Adipose tissue (tissue), 3 donors: Measurements from ENCODE around the gene ZNF678. TPM values are rescaled to one million over a fixed set of nuclear protein-coding genes. Genes with fewer than 3 reads are reported as not detected.
A peak's percentile ranks its signal among the peaks of the same experiment; 100 is the strongest.

ENCODE experiments used
- H3K27ac ChIP-seq: one replicate; pipeline ENCODE4 v1.5.1; 2013; ENCODE audit warnings: low read depth, low read length
- WGBS, 3 donors: extraction: QIAGEN DNeasy Blood & Tissue Kit; methylation state at CpG; one replicate each; pipeline ENCODE4 v1.1.7; 2013; 5-methylcytosine and 5-hydroxymethylcytosine counted together
- polyA plus RNA-seq, 3 donors: library from polyadenylated mRNA; stranded (reverse); fragments of 200-250 nt; gene quantifications; one replicate each; pipeline ENCODE4 v1.2.3, GENCODE V29; 2013
- donor health status: healthy with polysubstance abuse.
- donor health status: Bipolar disorder and iron deficiency.
- donor health status: healthy.

Gene ZNF678
- polyA plus RNA-seq, result 1 to 10 TPM in 2 of 3 donors, under 1 TPM in 1; 0.79 to 2.5 (median 1.9) TPM

DNA sequence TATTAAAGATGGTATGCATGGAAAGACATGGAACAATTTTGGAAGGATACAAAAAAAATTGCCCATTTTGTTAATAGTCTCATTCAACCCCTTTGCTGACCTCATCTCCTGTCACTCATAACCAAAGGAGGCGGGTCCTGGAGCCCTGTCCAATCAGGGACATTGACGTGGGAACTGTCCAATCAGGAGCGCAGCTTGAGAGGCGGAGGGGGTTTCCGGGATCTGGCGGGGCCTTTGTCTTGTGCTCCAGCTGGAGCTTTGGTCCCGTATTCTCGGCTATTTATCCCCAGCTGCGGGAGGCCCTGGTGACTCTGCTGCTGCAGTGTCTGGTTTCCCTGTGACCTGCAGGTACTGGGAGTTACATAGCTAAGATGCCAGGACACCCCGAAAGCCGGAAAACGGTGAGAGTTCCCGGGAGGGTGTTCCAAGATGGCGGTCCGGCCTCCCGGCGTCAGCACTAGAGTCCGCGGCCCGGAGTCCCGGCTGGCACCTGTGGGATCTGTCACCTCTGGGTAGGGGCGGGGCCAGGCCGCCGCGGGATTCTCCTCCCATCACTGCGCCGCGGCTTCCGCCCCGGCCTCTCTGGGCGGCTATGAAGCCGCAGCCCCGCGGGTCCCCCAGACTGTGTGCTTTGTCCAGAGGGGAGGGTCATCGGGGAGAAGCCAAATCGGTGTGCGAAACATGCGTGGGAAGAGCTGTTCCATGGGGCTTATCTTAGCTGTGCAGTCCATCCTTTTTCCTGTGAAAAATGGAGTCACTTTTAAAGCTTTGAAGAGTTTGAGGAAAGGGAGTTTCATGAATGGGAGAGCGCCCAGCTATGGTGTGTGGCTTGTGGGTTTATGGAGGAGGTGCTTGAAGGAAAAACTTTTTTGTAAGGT, at the start of gene ZNF678:
Gene ZNF678 (plus strand): TSS at position 233 of the 878 bp plus-strand sequence. CDS start 87,436 bp downstream, outside the sequence.
- 0 to 1% (median 0%) methylated on average over 39 of the region's 39 CpGs for WGBS, 3 donors
- H3K27ac ChIP-seq, result peak within 1 kb of the TSS; percentile 45

DNA sequence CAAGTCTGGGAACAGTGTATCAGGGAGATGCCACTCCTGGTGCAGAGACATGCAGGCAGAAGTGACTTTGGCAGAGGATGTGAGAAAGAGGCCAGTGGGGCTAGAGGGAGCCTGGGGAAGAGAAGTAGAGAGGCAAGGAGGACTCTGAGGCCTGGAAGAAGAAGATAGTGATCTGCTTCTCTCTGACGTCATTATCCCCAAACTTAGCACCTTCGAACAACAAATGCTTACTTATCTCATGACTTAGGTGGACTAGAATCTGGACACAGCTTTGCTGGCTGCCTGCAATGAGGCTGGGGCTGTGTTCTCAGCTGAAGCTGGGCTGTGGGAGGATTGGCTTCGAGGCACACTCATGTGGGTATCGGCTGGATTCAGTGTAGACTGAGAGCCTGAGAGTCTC, 44.5 kb upstream of the ZNF678 start:
- WGBS, 3 donors, result 74 to 82% (median 80%) methylated on average over 4 of the region's 4 CpGs
- no peak overlapping the region for H3K27ac ChIP-seq

DNA sequence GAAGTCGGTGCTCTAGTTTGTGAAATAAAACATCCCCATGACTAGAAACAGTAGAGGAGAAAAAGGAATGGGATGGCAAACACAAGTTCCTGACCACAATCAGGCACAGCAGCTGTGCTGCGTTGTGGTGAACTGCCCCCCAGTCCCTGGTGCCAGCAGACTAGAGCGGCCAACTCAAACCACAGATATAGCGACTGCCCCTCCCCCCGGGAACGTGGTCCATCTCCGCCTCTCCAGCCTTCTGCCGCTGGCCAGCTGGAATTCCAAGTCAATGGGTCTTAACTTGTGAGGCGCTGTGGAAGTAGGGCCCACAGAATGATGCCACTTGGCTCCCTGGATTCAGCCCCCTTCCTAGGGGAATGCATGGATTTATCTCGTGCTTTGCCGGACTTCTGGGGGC, 41.6 kb upstream of the ZNF678 start:
- WGBS, 3 donors, result 78 to 84% (median 82%) methylated on average over 11 of the region's 11 CpGs
- no peak overlapping the region for H3K27ac ChIP-seq

DNA sequence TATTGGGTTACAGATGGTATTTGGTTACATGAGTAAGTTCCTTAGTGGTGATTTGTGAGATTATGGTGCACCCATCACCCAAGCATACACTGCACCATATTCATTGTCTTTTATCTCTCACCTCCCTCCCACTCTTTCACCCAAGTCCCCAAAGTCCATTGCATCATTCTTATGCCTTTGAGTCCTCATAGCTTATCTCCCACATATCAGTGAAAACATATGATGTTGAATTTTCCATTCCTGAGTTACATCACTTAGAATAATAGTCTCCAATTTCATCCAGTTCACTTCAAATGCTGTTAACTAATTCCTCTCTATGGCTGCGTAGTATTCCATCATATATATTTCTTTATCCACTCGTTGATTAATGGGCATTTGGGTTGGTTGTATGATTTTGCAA, 36.8 kb upstream of the ZNF678 start:
- no peak overlapping the region for H3K27ac ChIP-seq
- WGBS, 3 donors, result 91 to 96% (median 94%) methylated on average over 2 of the region's 2 CpGs

DNA sequence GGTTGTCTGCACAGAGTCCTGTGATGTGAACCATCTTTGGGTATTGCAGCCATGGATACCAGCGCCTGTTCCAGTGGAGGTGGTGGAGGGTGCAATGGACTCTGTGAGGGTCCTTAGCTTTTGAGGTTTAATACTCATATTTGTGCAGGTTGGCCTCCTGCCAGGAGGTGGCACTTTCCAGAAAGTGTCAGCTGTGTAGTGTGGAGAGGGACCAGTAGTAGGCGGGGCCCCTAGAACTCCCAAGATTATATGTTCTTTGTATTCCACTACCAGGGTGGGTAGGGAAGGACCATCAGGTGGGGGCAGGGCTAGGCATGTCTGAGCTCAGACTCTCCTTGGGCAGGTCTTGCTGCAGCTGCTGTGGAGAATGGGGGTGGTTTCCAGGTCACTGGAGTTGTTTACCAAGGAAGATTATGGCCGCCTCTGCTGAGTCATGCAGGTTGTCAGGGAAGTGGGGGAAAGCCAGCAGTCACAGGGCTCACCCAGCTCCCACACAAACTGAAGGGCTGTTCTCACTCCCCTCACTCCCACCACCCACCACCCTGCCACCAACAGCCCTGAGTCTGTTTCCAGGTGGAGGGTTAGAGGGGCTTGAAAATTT, 31.2 kb upstream of the ZNF678 start:
- 94 to 99% (median 97%) methylated on average over 3 of the region's 3 CpGs for WGBS, 3 donors
- H3K27ac ChIP-seq, result no peak overlapping the region

DNA sequence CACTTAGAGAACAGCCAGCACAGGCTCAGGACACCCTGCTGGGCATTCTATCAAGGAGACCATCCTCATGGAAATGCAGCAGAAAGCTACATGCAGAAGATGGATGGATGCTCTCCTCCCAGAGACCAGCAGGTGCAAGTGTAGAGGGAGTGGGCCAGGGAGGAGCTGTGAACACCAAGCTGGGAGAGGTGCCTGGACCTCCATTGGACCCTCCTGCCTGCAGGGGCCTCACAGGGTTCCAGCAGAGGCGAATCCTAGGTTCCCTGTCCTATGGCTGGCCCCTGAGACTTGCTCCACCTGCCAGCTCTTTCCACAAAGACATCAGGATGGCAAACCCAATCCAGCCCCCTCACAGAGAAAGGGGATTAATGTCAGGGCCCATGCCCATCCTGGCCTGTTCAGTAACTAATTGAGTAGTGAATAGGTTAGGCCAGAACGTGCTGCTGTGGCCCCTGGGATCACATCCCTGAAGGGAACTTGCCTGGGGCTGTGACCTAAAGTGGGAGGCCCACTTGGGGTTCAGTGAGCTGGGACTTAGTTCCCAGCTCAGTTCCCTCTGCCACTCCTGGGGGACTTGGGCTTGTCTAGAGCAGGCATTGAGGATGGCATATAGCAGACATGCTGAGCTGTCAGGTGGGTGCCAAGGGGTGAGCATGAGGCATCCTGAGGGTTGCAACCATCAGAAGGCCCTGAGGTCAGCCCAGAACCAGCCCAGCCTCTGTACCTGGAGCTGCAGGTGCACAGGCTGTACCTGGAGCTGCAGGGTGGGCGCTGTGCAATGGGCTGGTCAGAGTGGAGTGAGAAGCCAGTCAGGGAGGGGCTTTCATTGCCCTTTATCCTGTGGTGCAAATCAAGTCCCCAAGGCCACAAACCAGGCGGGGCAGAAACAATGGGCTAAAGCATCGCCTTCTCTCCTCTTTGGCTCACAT, 22.9 kb upstream of the ZNF678 start:
- whole genome bisulfite sequencing, 3 donors, result 92 to 96% (median 93%) methylated on average over 5 of the region's 5 CpGs
- no peak overlapping the region for H3K27ac ChIP-seq

DNA sequence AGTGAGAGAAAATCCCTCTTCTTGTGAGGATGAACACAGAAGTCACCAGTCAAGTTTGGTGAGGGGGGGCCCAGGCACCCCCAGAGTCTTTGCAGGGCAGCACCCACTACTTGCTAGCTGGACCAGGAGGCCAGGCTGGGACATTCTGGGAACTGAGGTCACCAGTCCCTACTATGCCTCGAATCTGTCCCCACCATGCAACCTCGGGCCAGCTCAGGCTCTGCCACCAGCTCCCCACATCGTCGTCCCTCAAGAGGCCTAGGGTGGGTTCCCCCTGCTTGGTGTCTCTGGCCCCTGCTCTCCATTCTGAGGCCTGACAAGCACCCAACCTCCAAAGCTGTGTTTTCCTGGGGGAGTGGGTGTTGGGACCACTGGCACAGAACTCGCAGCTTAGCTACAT, 22.2 kb upstream of the ZNF678 start:
- WGBS, 3 donors, result 93 to 100% (median 94%) methylated on average over 5 of the region's 5 CpGs
- no peak overlapping the region for H3K27ac ChIP-seq

DNA sequence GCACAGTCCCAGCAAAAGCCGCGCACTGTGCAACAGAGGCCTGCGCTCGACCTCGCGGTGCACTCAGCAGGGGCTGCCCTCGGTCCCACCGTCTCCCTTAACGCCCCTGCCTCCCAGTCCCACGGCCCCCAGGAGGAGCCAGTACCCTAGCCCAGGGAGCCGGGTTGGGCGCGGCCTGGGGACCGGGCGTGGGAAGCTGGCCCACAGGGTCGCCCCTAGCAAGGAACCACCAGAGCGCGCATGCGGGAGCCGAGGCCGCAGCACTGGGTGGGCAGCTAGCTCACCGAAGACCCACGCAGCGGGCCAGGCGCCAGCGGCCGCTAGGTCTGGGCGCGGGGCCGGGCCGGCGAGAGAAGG, 21.6 kb upstream of the ZNF678 start:
- WGBS, 3 donors, result 13 to 21% (median 19%) methylated on average over 32 of the region's 32 CpGs
- no peak overlapping the region for H3K27ac ChIP-seq

DNA sequence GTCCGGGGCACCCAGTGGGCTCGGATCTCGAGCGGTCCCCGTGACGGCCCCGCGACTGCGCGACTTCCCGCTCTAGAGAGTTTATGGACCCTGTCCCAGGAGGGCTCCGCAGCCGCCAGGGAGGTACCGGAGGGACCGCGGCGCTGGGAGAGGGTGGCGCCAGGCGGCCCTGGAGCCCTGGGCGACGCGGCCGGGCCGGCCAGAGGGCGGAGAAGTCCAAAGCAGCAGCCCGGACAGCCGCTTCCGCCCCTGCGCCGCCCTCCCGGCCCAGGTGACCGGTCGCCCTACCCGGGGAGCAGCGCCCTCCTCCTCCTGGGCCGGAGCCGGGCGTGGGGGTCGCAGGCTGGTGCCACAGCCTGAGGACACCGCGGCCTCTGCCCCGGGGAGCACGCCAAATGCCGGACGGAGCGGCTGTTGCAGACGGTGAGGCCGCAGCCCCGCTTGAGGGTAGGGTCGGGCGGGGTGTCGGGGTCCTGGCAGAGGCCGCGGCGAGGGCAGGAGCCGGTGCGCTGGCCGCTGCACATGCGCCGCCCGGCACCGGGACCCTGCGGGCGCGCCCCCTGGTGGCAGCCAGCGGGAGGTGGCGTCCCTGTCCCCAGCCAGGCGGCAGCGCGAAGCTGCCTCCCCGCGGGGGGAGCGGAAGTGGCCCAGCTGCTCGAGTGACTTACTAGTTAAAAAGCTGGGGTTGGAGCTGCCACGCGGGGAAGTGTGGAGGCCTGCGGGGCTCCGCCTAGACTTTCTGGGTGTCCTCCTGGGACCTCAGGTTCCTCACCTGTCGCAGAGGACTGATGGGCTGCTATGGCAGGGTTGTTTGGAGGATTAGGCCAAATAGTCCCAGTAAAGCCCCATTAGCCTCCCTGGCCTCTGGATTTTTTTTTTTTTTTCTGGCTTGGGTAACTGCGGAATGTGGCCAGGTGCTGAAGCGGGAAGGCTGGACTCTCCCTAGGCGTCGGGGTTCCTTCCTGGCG, 20.9 kb upstream of the ZNF678 start:
- 4 to 5% (median 4%) methylated on average over 66 to 84 of the region's 84 CpGs for WGBS, 3 donors
- H3K27ac ChIP-seq, result no peak overlapping the region

DNA sequence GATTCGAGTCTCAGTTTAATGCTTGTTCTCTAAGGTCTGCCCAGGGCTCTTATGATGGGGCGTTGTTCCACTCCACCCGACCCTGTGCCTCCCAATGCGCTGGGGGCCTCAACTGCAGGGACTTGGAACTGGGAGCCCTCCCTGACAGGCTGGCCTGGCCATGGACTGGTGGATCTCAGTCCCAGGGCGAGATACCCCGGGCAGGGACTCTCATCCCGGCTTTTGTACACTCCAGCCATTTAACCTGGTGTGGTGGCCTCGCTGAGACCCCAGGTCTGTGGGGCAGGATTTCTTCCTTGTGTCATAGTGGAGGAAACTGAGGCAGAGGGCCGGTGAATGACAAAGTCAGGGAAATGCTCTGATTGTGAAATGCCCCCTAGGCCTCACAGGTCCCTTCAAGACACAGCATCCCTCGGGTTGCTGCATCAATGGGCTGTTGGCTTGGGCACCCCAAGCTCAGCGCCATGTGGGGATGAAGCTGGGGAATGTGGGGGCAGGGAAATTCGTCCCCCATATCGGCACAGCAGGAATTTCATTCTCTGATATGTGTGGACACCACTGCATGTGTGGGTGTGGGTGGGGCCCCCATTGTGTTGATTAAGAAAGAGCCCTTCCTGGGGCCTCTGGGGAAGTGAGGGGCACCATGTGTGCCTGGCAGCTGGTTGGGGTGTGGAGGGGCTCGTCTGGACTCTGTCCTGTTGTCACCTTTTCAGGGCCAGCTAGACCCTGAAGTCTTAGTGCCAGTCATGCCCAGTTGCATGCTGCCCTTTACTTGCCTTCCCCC, 19.9 kb upstream of the ZNF678 start:
- H3K27ac ChIP-seq, result no peak overlapping the region
- 80 to 92% (median 89%) methylated on average over 14 of the region's 14 CpGs for WGBS, 3 donors

DNA sequence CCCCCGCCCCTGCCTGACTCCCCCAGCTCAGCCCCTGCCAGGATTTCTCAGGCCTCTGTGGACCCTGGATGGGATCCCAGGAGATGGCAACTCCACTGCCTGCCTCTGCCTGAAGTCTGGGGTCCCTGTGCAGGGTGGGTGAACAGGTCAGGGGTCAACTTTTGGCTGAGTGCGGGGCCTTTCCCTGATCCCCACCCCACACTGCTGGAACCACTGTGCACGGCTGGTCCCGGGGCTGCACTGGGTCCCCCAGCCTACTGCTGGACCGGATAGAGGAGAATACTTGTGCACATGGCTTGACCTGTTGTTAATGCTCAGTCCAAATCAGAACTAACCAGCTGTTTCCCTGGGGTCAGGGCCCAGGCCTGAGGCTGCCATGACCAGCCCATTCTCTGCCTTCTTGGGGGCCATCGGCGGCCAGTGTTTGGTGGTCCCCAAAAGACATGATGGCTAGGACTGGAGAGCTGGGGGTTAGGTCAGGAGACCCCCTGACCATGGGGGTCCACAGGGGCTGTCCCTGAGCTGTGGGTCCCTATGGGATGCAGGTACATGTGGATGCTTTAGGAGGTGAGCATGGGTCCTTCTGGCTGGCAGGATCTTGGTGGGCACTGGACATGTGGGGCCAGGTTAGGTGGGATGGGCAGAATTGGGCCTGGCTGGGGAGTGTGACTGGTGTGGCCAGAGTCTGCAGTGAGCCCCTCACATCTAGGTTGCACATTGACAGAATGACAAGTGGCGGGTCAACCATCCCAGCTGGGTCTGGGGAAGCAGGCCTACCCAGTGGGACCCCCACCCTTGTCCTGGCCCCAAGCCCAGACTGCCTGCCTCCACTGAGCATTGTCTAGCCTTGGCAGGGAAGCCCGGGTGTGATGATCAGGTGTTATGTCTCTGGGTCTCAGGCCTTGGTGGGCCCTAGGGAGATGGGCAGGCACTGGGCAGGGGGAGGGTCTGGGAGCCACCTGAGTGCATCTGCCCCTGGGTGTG, 19.0 kb upstream of the ZNF678 start:
- WGBS, 3 donors, result 95% methylated on average over 9 of the region's 9 CpGs
- H3K27ac ChIP-seq, result no peak overlapping the region

DNA sequence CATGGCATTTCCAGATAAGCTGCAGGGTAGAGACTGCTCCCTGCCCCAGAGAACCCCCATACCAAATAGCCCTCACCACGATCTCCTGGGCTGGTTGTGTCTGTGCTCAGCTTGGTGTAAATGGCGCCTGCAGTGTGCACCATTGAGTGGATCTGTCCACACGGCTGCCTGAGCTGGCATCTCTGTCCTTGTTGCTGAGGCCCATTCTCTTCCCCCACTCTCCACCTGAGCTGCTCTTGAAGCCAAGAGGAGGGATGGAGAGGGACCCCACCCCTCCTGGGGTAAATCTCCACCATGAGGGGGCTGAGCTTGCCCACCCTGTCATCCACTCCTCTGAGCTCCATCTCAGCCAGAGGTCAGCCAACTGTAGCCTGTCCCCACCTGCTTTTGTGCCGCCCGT, 18.0 kb upstream of the ZNF678 start:
- H3K27ac ChIP-seq, result no peak overlapping the region
- 88 to 98% (median 91%) methylated on average over 5 of the region's 5 CpGs for WGBS, 3 donors

DNA sequence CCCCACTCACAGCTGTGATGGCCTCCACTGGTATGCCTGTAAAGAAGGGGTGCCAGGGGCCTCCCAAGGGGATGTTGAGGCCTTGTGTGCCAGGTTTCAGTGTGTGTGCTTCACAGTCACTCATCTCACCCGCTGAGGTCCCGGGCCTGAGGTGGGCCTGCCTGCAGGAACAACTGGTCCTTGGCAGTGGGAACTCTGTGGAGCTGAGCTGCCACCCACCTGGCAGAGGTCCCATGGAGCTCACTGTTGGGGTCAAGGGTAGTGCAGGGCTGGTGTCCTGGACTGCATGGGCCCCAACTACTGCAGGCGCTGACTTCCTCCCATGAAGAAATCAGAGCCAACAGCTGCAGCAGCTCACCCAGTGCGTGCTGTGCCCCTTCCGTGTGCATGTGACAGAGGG, 17.3 kb upstream of the ZNF678 start:
- WGBS, 3 donors, result 52 to 88% (median 72%) methylated on average over 5 of the region's 5 CpGs
- H3K27ac ChIP-seq, result no peak overlapping the region

DNA sequence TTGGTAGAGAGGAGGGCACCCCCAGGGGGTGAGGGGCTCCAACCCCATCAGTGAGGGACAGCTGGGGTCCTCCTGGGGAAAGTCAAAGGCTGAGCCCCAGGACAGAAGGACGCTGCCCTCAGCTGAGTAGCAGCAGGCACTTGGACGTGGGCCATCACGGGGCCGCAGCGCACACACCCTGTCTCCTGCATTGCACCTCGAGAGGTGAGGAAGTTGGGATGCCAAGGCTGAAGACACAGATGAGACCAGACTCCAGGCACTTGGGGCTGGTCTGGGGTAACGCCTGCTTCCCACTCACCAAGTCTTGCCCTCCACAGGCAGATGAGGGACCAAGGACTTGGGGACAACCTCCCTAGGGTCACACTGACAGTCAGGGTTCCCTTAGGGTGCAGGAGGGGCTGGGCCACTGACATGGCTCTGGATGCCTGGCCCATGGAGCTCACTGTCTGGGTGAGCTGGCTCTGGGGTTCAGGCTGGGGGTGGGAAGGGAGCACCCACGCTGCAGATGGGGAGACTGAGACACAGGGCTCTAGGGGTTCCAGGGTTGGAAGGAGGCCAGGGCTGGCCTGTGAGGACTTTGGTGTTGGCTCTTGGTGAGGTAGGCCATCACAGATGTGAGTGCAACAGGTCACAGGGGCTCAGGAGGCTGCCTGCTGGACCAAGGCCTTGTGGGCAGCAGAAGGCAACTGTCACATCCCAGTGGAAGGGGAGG, 16.6 kb upstream of the ZNF678 start:
- H3K27ac ChIP-seq, result no peak overlapping the region
- WGBS, 3 donors, result 91 to 99% (median 94%) methylated on average over 7 to 8 of the region's 8 CpGs

DNA sequence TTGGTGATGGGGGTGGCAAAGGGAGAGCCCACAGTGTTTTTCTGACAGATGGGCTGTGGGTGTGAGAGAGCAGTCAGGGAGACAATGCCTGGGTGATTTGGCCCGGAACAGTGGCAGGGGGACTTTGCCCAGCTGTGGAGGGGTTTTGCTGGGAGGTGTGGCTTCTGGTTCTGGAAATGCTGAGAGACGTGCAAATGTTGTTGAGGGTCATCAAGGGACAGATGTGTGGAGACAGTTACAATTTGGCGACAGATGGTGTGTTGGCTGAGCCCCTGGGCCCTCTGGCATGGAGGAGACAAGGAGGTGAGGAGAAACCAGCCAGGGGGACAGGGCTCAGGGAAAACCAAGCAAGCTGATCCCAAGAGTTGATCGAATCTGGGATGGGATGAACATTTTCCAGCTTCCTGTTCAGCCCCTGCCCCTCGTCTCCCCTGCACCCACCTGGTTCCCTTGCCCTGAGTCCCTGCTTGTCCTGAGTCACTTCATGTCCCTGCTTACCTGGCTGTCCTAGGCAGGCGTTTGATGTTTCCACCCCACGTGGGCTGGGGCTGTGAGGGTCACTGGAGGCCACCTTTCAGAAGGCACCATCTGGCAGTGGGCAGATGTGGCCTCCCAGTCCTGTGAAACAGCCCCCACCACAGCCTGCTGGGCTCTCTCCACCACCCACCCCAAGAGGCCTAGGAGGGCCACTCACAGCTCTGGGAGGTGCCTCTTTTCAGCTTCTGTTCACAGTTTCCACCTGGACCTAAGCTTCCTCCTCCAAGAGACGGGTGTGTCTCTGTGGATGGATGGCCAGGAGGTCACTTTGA, 15.8 kb upstream of the ZNF678 start:
- 66 to 70% (median 68%) methylated on average over 7 to 8 of the region's 8 CpGs for WGBS, 3 donors
- no peak overlapping the region for H3K27ac ChIP-seq
